KOPT-K1 (cell line): Measurements from ENCODE around the gene SRP72.
"Not testable (repeated sequence)": the region's sequence is repeated elsewhere in the genome, so short reads cannot be mapped to it uniquely, and the experiment has no call there.

Experiments used
- H3K27ac ChIP-seq: fragments of 200-600 bp; sonication (generic); 2 replicates; pipeline ENCODE4 v1.5.1; 2016; ENCODE audit warnings: antibody characterized with exemption, mild to moderate bottlenecking, low read depth, low read length; ENCODE audit not compliant: poor library complexity, severe bottlenecking
- H3K36me3 ChIP-seq: fragments of 200-600 bp; sonication (generic); 2 replicates; pipeline ENCODE4 v1.5.1; 2017; ENCODE audit warnings: antibody characterized with exemption, mild to moderate bottlenecking, low read length, moderate library complexity; ENCODE audit not compliant: insufficient read depth
- H3K9me3 ChIP-seq: fragments of 200-600 bp; sonication (generic); 2 replicates; pipeline ENCODE4 v1.5.1; 2017; ENCODE audit warnings: antibody characterized with exemption, low read length, mild to moderate bottlenecking; ENCODE audit not compliant: insufficient read depth, poor library complexity, severe bottlenecking

The SRP72 gene

DNA sequence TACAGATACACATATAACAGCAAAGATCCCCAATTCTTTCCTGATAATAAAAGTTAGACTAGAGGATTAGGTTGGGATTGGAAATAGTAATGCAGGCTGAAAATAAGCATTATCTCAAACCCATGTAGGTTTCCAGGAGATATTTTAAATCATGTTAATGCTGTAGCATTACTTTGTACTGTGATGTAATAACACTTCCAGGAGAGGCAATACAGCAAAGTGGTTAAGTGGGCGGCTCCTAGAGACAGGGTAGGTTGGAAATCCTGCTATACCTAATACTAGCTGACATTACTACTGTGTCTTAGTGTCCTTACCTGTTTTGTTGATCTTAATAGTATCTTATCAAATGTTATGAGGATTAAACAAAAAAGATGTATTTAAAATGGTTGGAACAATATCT, 21.7 kb upstream of the SRP72 start:
- Histone ChIP-seq H3K27ac (no peak overlapping the region), H3K9me3 (no peaks in the 10 kb centered on the region), H3K36me3 (peaks cover 100% of the 10 kb centered on the region)

DNA sequence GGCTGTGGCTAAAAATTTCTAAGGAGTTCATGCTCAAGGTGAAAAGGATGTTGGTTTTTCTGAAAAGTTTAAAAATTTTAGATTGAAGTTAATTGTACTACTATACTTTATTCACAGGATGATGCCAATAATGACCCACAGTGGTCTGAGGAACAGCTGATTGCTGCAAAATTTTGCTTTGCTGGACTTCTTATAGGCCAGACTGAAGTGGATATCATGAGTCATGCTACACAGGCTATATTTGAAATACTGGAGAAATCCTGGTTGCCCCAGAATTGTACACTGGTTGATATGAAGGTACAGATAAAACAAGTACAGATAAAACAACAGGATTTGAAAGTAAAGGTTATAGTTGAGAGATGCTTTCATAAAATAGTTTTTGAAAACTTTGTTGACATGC, 19.1 kb upstream of the SRP72 start:
- no peak overlapping the region for H3K27ac ChIP-seq
- no peaks in the 10 kb centered on the region for H3K9me3 ChIP-seq
- peaks cover 100% of the 10 kb centered on the region for H3K36me3 ChIP-seq

DNA sequence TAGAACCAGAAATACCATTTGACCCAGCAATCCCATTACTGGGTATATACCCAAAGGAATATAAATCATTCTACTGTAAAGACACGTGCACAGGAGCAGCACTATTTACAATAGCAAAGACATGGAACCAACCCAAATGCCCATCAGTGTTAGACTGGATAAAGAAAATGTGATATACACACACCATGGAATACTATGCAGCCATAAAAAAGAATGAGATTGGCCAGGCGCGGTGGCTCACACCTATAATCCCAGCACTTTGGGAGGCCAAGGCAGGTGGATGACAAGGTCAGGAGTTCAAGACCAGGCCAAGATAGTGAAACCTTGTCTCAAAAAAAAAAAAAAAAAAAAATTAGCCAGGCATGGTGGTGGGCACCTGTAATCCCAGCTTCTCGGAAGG, 17.9 kb upstream of the SRP72 start:
- peaks cover 100% of the 10 kb centered on the region for H3K36me3 ChIP-seq
- not testable (repeated sequence) for H3K9me3 ChIP-seq, H3K27ac ChIP-seq

DNA sequence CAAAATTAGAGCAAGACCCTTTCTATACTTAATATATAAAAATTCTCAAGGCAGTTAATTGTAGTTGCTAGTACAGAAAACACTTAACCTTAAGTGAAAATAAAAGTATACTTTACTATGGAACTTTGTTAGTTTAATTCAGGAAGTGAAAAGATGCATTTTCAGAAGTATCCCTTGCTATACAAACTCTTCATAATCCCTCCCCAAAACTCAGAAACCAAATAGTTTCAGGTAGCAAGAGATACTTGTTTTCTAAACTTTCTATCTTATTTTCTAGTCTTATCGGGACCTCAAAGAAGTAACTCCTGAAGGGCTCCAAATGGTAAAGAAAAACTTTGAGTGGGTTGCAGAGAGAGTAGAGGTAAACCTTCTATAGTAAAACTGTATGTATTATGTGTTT, 17.1 kb upstream of the SRP72 start:
- Histone ChIP-seq H3K27ac (no peak overlapping the region), H3K36me3 (peaks cover 100% of the 10 kb centered on the region)

DNA sequence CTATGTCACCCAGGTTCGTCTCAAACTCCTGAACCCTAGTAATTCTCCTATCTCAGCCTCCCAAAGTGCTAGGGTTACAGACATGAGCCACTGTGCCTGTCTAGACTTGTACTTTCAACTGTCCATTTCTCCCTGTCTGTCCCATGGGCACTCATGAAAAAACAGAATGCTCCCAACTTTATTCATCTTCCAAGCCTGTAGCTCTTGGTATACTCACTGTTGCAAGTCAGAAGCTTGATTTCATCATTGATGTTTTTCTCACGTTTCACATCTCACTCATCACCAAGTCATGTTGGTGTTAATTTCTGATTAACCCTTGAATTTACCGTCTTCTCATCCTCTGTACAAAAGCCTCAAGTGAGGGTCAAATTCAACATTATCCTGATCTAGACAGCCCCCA, 7.3 kb upstream of the SRP72 start:
- Histone ChIP-seq H3K9me3 (no peaks in the 10 kb centered on the region), H3K27ac (no peak overlapping the region), H3K36me3 (peaks cover 91% of the 10 kb centered on the region)

More for the DNA sequence above, 17.1 kb upstream of the SRP72 start:
- H3K9me3 ChIP-seq = no peaks in the 10 kb centered on the region

DNA sequence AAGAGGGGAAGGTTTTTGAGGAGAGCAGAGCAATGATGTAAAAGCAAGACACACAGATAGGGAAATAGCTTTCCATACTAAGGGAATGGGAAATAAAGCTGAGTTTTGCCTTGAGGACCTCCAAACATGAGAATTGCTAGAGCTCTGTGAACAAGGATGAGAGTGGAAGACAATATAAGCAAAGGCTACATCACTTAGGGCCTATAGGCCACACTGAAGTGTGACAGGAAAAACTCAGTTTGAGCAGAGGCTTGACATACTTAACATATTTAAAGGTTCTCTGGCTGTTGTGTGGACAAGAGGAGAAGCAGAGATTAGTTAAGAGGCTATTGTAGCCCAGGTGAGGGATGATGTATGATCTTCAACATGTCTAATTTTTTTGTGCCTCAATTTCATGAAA, 5.3 kb upstream of the SRP72 start:
- Histone ChIP-seq H3K27ac (no peak overlapping the region), H3K9me3 (no peaks in the 10 kb centered on the region), H3K36me3 (peaks cover 70% of the 10 kb centered on the region)

DNA sequence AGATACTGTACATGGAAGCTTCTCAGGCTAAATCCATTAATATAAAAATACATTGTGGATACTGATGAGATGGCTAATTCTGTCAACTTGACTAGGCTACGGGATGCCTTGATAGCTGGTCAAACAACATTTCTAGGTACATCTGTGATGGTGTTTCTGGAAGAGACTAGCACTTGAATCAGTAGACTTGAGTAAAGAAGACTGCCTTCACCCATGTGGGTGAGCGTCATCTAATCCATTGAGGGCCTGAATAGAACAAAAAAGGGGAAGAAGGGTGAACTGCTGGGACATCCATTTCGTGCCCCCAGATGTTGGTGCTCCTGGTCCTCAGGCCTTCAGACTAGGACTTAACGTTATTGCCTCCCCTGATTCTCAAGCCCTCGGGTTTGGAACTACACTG, 3.7 kb upstream of the SRP72 start:
- no peaks in the 10 kb centered on the region for H3K9me3 ChIP-seq
- peaks cover 54% of the 10 kb centered on the region for H3K36me3 ChIP-seq
- H3K27ac ChIP-seq = no peak overlapping the region

DNA sequence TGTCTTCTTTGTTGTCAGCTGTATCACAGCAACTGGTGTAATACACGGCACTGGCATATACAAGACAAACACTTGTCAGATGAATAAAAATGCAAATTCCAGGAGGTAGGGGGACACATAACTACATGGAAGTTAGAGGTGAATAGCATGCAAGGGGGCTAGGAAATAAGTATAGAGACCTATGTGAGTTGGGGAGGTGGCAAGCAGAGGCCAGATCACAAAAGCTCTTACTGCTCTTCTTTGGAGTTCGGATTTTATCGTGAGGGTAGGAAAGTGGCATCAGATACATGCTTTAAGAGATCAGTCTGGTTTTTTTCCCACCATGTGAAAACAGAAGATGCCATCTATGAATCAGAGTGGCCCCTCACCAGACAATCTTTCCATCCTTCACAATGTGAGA, 2.8 kb upstream of the SRP72 start:
- H3K9me3 ChIP-seq = no peaks in the 10 kb centered on the region
- peaks cover 46% of the 10 kb centered on the region for H3K36me3 ChIP-seq
- no peak overlapping the region for H3K27ac ChIP-seq

DNA sequence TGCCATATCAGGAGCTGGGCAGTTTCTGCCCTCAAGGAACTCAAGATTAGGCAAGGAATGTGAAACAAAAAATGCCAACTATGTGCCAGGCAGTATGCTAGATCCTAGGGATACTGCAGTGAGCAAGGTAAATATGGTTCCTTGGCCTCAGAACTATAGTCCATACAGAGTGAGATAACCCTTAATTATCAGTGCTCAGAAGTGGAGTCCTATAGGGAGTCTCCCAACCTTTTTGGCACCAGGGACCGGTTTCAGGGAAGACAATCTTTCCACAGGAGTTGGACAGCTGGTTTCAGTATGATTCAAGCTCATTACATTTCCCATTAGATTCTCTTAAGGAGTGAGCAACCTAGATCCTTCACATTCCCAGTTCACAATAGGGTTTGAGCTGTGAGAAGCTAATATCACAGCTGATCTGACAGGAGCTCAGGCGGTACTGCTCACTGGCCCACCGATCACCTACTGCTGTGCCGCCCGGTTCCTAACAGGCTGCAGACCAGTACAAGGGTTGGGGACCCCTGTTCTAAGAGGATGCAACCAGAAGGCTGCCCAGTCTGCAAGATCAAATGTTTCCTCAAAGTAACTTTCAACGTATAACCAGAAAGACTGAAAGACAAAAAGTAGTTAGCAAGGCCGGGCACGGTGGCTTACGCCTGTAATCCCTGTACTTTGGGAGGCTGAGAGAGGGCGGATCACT, 1.7 kb upstream of the SRP72 start:
- Histone ChIP-seq H3K9me3 (no peaks in the 10 kb centered on the region), H3K36me3 (peaks cover 44% of the 10 kb centered on the region), H3K27ac (peak overlapping the region; percentile 78)

DNA sequence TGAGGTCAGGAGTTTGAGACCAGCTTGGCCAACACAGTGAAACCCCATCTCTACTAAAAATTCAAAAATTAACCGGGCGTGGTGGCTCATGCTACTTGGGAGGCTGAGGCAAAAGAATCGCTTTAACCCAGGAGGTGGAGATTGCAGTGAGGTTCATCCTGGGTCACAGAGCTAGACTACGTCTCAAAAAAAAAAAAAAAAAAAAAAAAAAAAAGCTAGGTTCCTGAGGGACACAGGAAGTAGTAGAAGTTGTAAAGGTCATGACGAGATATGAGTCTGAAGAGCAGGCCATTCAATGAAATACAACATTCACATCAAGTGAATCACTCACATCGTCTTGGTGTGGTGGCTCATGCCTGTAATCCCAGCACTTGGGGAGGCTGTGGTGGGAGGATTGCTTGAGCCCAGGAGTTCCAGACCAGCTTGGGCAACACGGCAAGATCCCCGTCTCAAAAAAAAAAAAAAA, 1.1 kb upstream of the SRP72 start:
- H3K27ac ChIP-seq = peak overlapping the region; percentile 78
- H3K9me3 ChIP-seq = not testable (repeated sequence)
- peaks cover 44% of the 10 kb centered on the region for H3K36me3 ChIP-seq

DNA sequence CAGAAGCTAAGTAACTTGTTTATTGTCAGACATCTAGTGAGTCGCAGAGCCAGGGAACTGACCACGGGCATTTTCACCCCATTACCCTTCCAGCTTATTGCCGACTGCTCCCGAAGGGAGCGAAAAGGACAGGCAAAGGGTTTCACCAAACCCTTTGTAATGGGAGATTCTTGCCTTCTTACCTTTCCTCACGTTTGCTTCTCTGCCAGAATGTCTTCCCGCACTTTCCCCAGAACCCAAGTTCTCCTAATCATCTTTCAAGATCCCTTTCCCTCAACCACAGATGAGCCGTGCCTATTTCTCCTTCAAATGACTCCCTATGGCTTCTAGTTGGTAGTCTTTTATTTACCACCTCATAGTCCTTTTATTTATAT, 520 bp upstream of the SRP72 start:
- H3K36me3 ChIP-seq = peaks cover 44% of the 10 kb centered on the region
- H3K9me3 ChIP-seq = no peaks in the 10 kb centered on the region
- H3K27ac ChIP-seq = peak overlapping the region; percentile 78

DNA sequence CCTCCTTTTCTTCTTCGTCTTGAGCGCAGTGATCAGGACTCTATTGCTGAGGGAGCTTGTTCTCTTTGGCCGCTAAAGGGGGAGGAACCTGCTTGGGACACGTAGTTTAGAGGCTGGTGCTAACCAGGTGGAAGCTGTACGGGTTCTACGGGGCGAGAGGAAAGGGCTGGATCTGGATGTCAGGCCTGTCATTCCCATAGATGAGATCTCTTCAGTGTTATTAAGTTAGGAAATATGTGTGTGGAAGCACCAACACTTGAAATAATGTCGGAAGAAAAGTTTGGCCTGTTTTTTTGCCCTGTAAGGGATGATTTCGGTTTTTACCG, 643 bp downstream of the SRP72 start:
- Histone ChIP-seq H3K36me3 (peaks cover 44% of the 10 kb centered on the region), H3K27ac (peak overlapping the region; percentile 78), H3K9me3 (no peaks in the 10 kb centered on the region)

DNA sequence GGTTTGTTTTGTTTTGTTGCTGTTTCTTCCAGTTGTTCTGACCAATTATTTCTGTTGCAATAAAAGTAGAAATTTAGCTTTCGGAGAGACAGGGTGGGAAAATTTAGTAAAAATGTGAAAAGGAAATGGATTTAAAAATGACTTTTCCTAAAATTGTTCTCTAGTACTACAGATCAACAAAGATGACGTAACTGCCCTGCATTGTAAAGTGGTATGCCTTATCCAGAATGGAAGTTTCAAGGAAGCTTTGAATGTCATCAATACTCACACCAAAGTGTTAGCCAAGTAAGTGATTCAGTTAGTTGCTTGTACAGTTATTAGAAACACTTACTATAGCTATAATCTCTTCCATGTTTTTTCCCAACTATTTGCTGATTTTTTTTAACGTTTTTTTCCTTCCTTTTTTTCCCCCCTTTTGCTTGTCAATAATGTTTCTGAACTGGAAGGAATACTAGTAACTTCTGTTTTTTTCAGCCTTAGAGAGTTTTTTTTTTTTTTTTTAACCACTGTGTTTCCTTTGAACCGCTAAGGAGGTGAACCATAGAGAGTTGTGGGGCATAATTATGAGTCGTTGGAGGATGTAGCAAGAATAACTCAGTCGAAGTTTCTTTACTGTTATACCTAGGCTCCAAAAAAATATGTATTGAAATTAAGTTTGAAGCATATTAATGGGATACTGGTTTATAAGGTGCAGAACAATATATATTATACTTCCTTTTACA, 2.2 kb downstream of the SRP72 start:
- H3K36me3 ChIP-seq = peaks cover 49% of the 10 kb centered on the region

DNA sequence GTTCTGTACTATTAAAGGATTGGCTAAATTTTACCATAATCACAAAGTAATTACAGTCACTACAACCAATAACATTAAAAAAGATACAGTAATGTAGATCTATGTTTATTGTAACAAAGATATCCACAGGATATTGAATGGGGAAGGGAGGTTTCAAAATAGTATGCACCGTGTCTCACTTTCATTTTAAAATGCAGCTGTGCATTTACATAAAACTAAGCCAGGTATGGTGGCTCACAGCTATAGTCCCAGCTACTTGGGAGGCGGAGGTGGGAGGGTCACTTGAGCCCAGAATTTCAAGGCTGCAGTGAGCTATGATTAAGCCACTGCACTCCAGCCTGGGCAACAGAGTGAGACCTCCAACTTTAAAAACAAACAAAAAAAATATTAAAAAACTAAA, 8.5 kb downstream of the SRP72 start:
- Histone ChIP-seq H3K36me3 (peaks cover 100% of the 10 kb centered on the region), H3K27ac (no peak overlapping the region)

More for the DNA sequence above, 2.2 kb downstream of the SRP72 start:
- Histone ChIP-seq H3K27ac (no peak overlapping the region), H3K9me3 (no peaks in the 10 kb centered on the region)

DNA sequence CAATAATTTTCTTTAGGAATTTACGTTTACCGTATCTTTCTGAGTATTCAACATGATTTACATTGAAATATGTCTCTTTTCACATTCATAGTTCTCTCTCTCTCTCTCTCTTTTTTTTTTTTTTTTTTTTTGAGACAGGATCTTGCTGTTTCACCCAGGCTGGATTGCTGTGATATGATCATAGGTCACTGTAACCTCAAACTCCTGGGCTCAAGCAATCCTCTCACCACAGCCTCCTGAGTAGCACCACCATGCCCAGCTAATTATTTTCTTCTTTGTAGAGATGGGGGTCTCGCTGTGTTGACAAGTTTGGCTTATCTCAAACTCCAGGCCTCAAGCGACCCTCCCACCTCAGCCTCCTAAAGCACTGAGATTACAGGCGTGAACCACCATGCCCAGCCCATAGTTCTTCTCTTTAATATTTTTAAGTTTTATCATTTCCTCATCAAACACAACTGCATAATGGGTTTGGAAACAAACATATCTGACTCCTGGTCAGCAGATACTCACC, 9.8 kb downstream of the SRP72 start:
- Histone ChIP-seq H3K27ac (no peak overlapping the region), H3K36me3 (peaks cover 100% of the 10 kb centered on the region), H3K9me3 (no peaks in the 10 kb centered on the region)

More for the DNA sequence above, 8.5 kb downstream of the SRP72 start:
- H3K9me3 ChIP-seq = no peaks in the 10 kb centered on the region

DNA sequence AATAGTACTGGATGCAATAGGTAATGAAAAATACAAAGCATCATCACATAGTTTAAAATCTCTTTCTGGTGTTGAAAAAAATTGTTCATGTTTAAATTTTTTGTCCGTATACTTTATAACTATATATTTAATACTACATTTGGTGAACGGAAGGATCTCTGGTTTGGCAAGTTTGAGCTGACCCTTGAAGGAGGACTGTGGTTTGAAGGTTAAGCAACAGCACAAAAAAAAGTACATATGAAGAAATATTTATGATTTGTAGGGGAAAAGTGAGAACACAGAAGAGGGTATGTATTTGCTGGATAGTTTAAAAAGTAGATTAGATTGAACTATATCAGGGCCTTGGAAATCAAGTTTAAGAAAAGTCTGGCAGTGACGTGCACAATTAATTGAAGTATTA, 13.3 kb downstream of the SRP72 start:
- no peak overlapping the region for H3K27ac ChIP-seq
- no peaks in the 10 kb centered on the region for H3K9me3 ChIP-seq
- H3K36me3 ChIP-seq = peaks cover 100% of the 10 kb centered on the region
